B cell (primary cell): ENCODE data around the gene SYNPO. TPM values are rescaled to one million over a fixed set of nuclear protein-coding genes. Genes with fewer than 3 reads are reported as not detected.

Experiments
- ATAC-seq: fragments of 200-7000 bp; cut with Tn5 transposase; one replicate; pipeline ENCODE4 v1.10.0; 2021; ENCODE audit warnings: low read depth, mild to moderate bottlenecking, moderate number of reproducible peaks, moderate library complexity
- CTCF ChIA-PET: fragments of 350-600 bp; sonication (Branson Sonifier 250); formaldehyde crosslinking; loops from one replicate; lab custom pipeline; 2021; ENCODE audit warnings: antibody characterized with exemption, inconsistent platforms; lab: Charles Lee
- POLR2A ChIA-PET: fragments of 350-600 bp; sonication (Branson Sonifier 250); formaldehyde crosslinking; loops from one replicate; lab custom pipeline; 2021; ENCODE audit warnings: antibody characterized with exemption; lab: Charles Lee
- DNase-seq: peaks from one replicate; pipeline ENCODE4 v3.0.0; 2013
- H2AFZ ChIP-seq: 2 replicates; pipeline ENCODE4 v1.6.1; 2012; ENCODE audit warnings: mild to moderate bottlenecking, low read depth, low read length; ENCODE audit not compliant: insufficient read depth, poor library complexity, severe bottlenecking
- H3K27ac ChIP-seq, 2 donors: 1 replicate in 1 of 2; 2 replicates in 1 of 2; pipeline ENCODE4 v1.5.1; 2012 to 2013; ENCODE audit warnings: low read length in 2 of 2, mild to moderate bottlenecking in 2 of 2, moderate library complexity in 1 of 2
- H3K27me3 ChIP-seq, 4 experiments: fragments of 200-600 bp in 1 of 4; sonication (generic) in 1 of 4; replicated peaks in 1 of 4; 1 replicate in 2 of 4; 2 replicates in 2 of 4; pipeline versions ENCODE4 v1.6.1 to v1.7.0; 2013 to 2016; ENCODE audit warnings: low read length in 3 of 4, mild to moderate bottlenecking in 2 of 4, mixed read lengths in 1 of 4, moderate library complexity in 1 of 4; ENCODE audit not compliant: insufficient read depth in 4 of 4, control insufficient read depth in 3 of 4; ENCODE audit errors: control extremely low read depth in 1 of 4
- H3K36me3 ChIP-seq, 2 experiments: replicated peaks in 1 of 2; 1 replicate in 1 of 2; 2 replicates in 1 of 2; pipeline versions ENCODE4 v1.6.1 to v1.7.1; 2013; ENCODE audit warnings: low read length in 1 of 2; ENCODE audit not compliant: insufficient read depth in 2 of 2, control insufficient read depth in 1 of 2; ENCODE audit errors: control extremely low read depth in 1 of 2, extremely low read depth in 1 of 2
- H3K4me1 ChIP-seq, 2 donors: fragments of 200-600 bp in 1 of 2; sonication (generic) in 1 of 2; 1 replicate in 1 of 2; 2 replicates in 1 of 2; pipeline versions ENCODE4 v1.5.1 to v1.6.1; 2013 to 2017; ENCODE audit warnings: low read length in 2 of 2; ENCODE audit not compliant: control insufficient read depth in 2 of 2, insufficient read depth in 2 of 2
- H3K4me2 ChIP-seq: replicated peaks from 2 replicates; pipeline ENCODE3; 2012; ENCODE audit warnings: mild to moderate bottlenecking, low read depth, low read length; ENCODE audit not compliant: poor library complexity, severe bottlenecking
- H3K4me3 ChIP-seq, 5 experiments: fragments of 200-600 bp in 1 of 5; sonication (generic) in 1 of 5; 1 replicate in 3 of 5; 2 replicates in 2 of 5; pipeline versions ENCODE4 v1.5.1 to v1.7.0; 2011 to 2016; ENCODE audit warnings: low read length in 4 of 5, mild to moderate bottlenecking in 4 of 5, low read depth in 2 of 5, control low read depth in 1 of 5, moderate library complexity in 1 of 5; ENCODE audit not compliant: insufficient read depth in 1 of 5; ENCODE audit errors: control extremely low read depth in 1 of 5, extremely low read depth in 1 of 5
- H3K79me2 ChIP-seq: fragments of 200-600 bp; sonication (generic); one replicate; pipeline ENCODE4 v1.6.0; 2016; ENCODE audit warnings: low read length; ENCODE audit not compliant: control insufficient read depth, insufficient read depth
- H3K9ac ChIP-seq: fragments of 200-600 bp; sonication (generic); 2 replicates; pipeline ENCODE4 v1.6.1; 2017; ENCODE audit warnings: mild to moderate bottlenecking, low read length, moderate library complexity
- H3K9me3 ChIP-seq, 3 donors: one replicate each; pipeline versions ENCODE4 v1.6.1 to v1.7.1; 2013; ENCODE audit warnings: low read length in 2 of 3; ENCODE audit not compliant: control insufficient read depth in 2 of 3, insufficient read depth in 1 of 3; ENCODE audit errors: control extremely low read depth in 1 of 3
- H4K20me1 ChIP-seq: 2 replicates; pipeline ENCODE4 v1.6.0; 2012; ENCODE audit warnings: mild to moderate bottlenecking, low read length; ENCODE audit not compliant: insufficient read depth, control insufficient read depth, poor library complexity, severe bottlenecking
- H3K27ac Mint-ChIP-seq: one replicate; pipeline ENCODE4 v1.8.0; 2021; ENCODE audit warnings: mixed read lengths
- H3K27me3 Mint-ChIP-seq: one replicate; pipeline ENCODE4 v1.8.0; 2021; ENCODE audit warnings: mixed read lengths
- H3K4me1 Mint-ChIP-seq: one replicate; pipeline ENCODE4 v1.8.0; 2021; ENCODE audit warnings: mixed read lengths
- H3K4me3 Mint-ChIP-seq: one replicate; pipeline ENCODE4 v1.8.0; 2021; ENCODE audit warnings: mixed read lengths
- H3K9me3 Mint-ChIP-seq: one replicate; pipeline ENCODE4 v1.8.0; 2022; ENCODE audit warnings: mixed read lengths; ENCODE audit not compliant: insufficient read depth
- CTCF ChIP-seq: fragments of 200-600 bp; IDR thresholded peaks from one replicate; pipeline ENCODE4 v1.8.0; 2022; ENCODE audit warnings: antibody characterized with exemption, mild to moderate bottlenecking
- EZH2 ChIP-seq: IDR thresholded peaks from 2 replicates; pipeline ENCODE4 v1.6.1; 2012; ENCODE audit warnings: borderline replicate concordance, low read depth, mild to moderate bottlenecking, moderate library complexity, low read length; ENCODE audit not compliant: insufficient read depth, poor library complexity, severe bottlenecking
- WGBS: methylation state at CpG from one replicate; pipeline ENCODE4 v1.1.5; 2013; ENCODE audit warnings: missing lambda C conversion rate; ENCODE audit not compliant: insufficient coverage; 5-methylcytosine and 5-hydroxymethylcytosine counted together
- intact Hi-C: fragments of 100-400 bp; cut with micrococcal nuclease; formaldehyde crosslinking; loops from one replicate; pipeline ENCODE4 v1.10.0; 2022
- polyA plus RNA-seq: library from polyadenylated mRNA; depleted of rRNA; stranded (reverse); fragments of >200 nt; gene quantifications from 2 replicates; pipeline ENCODE4 v1.2.3, GENCODE V29; 2012
- total RNA-seq, 2 donors: library from RNA; stranded (reverse); fragments of 120-200 nt in 1 of 2; gene quantifications; 1 replicate in 1 of 2; 2 replicates in 1 of 2; pipeline versions ENCODE4 v1.2.3 to v1.2.4, GENCODE V29; 2013 to 2022

Gene SYNPO
- total and polyA plus RNA-seq, 2 donors (not counting 1 experiment from before 2014, with no cell fraction given): 13.2 to 16.8 TPM

- ATAC-seq: no peak
- peak overlapping the region; percentile 89 for H3K4me2 ChIP-seq
- no peak for TF ChIP-seq CTCF
- no peak for TF ChIP-seq EZH2
Measured at GRCh38 chr5:150670948-150671310, 30.5 kb downstream of the SYNPO start.

GRCh38 chr5:150671509-150672236, 31.2 kb downstream of the SYNPO start:
- Mint-ChIP-seq H3K9me3 (no peaks in the 10 kb centered on the region), H3K4me3 (peak overlapping the region; percentile 82), H3K27me3 (peaks cover 25% of the 10 kb centered on the region), H3K4me1 (peaks cover 15% of the 10 kb centered on the region), H3K27ac (no peak overlapping the region)
- Histone ChIP-seq H3K4me2 (peak overlapping the region; percentile 89), H4K20me1 (no peaks in the 10 kb centered on the region), H3K9ac (peak overlapping the region; percentile 49), H2AFZ (peak overlapping the region; percentile 75), H3K27ac (no peak overlapping the region), H3K36me3 (no peaks in the 10 kb centered on the region), H3K4me1 (peaks cover 14 to 19% of the 10 kb centered on the region in 2 donors), H3K79me2 (no peaks in the 10 kb centered on the region), H3K27me3 (peaks cover 0 to 52% (median 23%) of the 10 kb centered on the region in 4 experiments), H3K4me3 (peak overlapping the region in 4 of 5 experiments; percentile 29 to 55 (median 50)), H3K9me3 (peaks cover 0 to 6% (median 0%) of the 10 kb centered on the region in 3 donors)
- WGBS: 3% methylated on average over 48 of the region's 51 CpGs
- ChIA-PET CTCF (interaction anchor here (0.7 to 1.8 kb wide), 2 partner anchors 112 kb away, joined by 3 to 8 read pairs; no protein-coding TSS in a partner anchor), POLR2A (no interaction called here)
- no peak for TF ChIP-seq CTCF
- TF ChIP-seq EZH2: peak; percentile 41
- peak; percentile 38 for DNase-seq
- intact Hi-C loops: no loop called here
- peak; percentile 41 for ATAC-seq

More at GRCh38 chr5:150670948-150671310, 30.5 kb downstream of the SYNPO start:
- H3K4me1 Mint-ChIP-seq: peaks cover 15% of the 10 kb centered on the region
- ChIA-PET CTCF (interaction anchor here (0.7 to 1.8 kb wide), 2 partner anchors 111 to 113 kb away, joined by 3 to 8 read pairs; no protein-coding TSS in a partner anchor), POLR2A (interaction anchor here (0.6 kb wide), 1 partner anchor 52 kb away, joined by 6 read pairs; no protein-coding TSS in a partner anchor)
- peaks cover 14 to 19% of the 10 kb centered on the region in 2 donors for H3K4me1 ChIP-seq
- H3K9me3 ChIP-seq: peaks cover 0 to 6% (median 0%) of the 10 kb centered on the region in 3 donors
- H3K79me2 ChIP-seq: no peaks in the 10 kb centered on the region
- H3K4me3 Mint-ChIP-seq: peak overlapping the region; percentile 66
- H3K36me3 ChIP-seq: no peaks in the 10 kb centered on the region
- no CpG with 5 or more reads among the region's 2 CpGs for WGBS
- H3K27ac ChIP-seq: no peak overlapping the region
- H2AFZ ChIP-seq: no peak overlapping the region
- H3K27me3 ChIP-seq: peaks cover 0 to 52% (median 23%) of the 10 kb centered on the region in 4 experiments
- H4K20me1 ChIP-seq: no peaks in the 10 kb centered on the region
- H3K27ac Mint-ChIP-seq: peak overlapping the region; percentile 15
- H3K4me3 ChIP-seq: peak overlapping the region in 1 of 5 experiments; percentile 55
- peaks cover 25% of the 10 kb centered on the region for H3K27me3 Mint-ChIP-seq
- peak overlapping the region; percentile 49 for H3K9ac ChIP-seq
- intact Hi-C loops: no loop called here
- DNase-seq: no peak
- no peaks in the 10 kb centered on the region for H3K9me3 Mint-ChIP-seq
